HG03097 (cell line): ENCODE measurements around the gene NEU1.
"Not testable (repeated sequence)": the region's sequence is repeated elsewhere in the genome, so short reads cannot be mapped to it uniquely, and the experiment has no call there.

Experiments
- ATAC-seq: cut with Tn5 transposase; IDR thresholded peaks from one replicate; pipeline ENCODE4 v1.9.1; 2021; ENCODE audit not compliant: unreplicated experiment, low FRiP score

The NEU1 gene

GRCh38 chr6:31822036-31822821 lies 40.4 kb downstream of the NEU1 start:
- no peak for ATAC-seq

GRCh38 chr6:31821301-31822035 lies 41.2 kb downstream of the NEU1 start:
- no peak for ATAC-seq

- not testable (repeated sequence) for ATAC-seq
These were observed 42.2 kb downstream of the NEU1 start for GRCh38 chr6:31820399-31820798.

GRCh38 chr6:31819871-31820299 lies 42.7 kb downstream of the NEU1 start:
- no peak for ATAC-seq

GRCh38 chr6:31817929-31818511 lies 44.6 kb downstream of the NEU1 start:
- ATAC-seq = not testable (repeated sequence)

GRCh38 chr6:31817133-31817928 lies 45.3 kb downstream of the NEU1 start:
- not testable (repeated sequence) for ATAC-seq

- ATAC-seq = peak; percentile 41
These were observed 47.4 kb downstream of the NEU1 start, which contains the start of the genes HSPA1A and HSPA1L for GRCh38 chr6:31815025-31815838. HSPA1A (plus strand) TSS chr6:31815543; CDS start chr6:31815757, 214 bp downstream. HSPA1L (minus strand) TSS chr6:31815283; CDS start chr6:31811972, 3,311 bp downstream.

GRCh38 chr6:31814677-31815024 lies 48.0 kb downstream of the NEU1 start:
- no peak for ATAC-seq

- no peak for ATAC-seq
These were observed 49.2 kb downstream of the NEU1 start for GRCh38 chr6:31813465-31813849.

GRCh38 chr6:31811645-31812044 lies 51.0 kb downstream of the NEU1 start:
- ATAC-seq = no peak

- not testable (repeated sequence) for ATAC-seq
These were observed 54.0 kb downstream of the NEU1 start for GRCh38 chr6:31808599-31808998.
